Mucosa of rectum (tissue), 2 donors: ENCODE data around the gene BABAM2.

Source experiments
- H3K27ac ChIP-seq, 2 donors: one replicate each; pipeline ENCODE4 v1.7.0; 2013; ENCODE audit warnings: inconsistent platforms in 2 of 2, low read depth in 2 of 2, low read length in 2 of 2
- H3K27me3 ChIP-seq, 2 donors: one replicate each; pipeline ENCODE4 v1.7.0; 2013; ENCODE audit warnings: low read length in 2 of 2; ENCODE audit not compliant: control insufficient read depth in 2 of 2, insufficient read depth in 2 of 2
- H3K36me3 ChIP-seq, 2 donors: one replicate each; pipeline ENCODE4 v1.7.0; 2013; ENCODE audit warnings: low read length in 2 of 2; ENCODE audit not compliant: control insufficient read depth in 2 of 2, insufficient read depth in 2 of 2
- H3K4me1 ChIP-seq, 2 donors: one replicate each; pipeline ENCODE4 v1.7.0; 2013; ENCODE audit warnings: low read length in 2 of 2, mild to moderate bottlenecking in 1 of 2; ENCODE audit not compliant: control insufficient read depth in 2 of 2, insufficient read depth in 2 of 2
- H3K4me3 ChIP-seq, 2 donors: one replicate each; pipeline ENCODE4 v1.7.0; 2013; ENCODE audit warnings: low read length in 2 of 2
- H3K9ac ChIP-seq, 2 donors: one replicate each; pipeline ENCODE4 v1.7.0; 2013; ENCODE audit warnings: low read length in 2 of 2, low read depth in 1 of 2, mild to moderate bottlenecking in 1 of 2
- H3K9me3 ChIP-seq, 2 donors: one replicate each; pipeline ENCODE4 v1.7.0; 2013; ENCODE audit warnings: low read length in 2 of 2; ENCODE audit not compliant: control insufficient read depth in 2 of 2
- donor health status: healthy.
- donor health status: Normal muscosa, but diverticular disease.

BABAM2 gene

DNA sequence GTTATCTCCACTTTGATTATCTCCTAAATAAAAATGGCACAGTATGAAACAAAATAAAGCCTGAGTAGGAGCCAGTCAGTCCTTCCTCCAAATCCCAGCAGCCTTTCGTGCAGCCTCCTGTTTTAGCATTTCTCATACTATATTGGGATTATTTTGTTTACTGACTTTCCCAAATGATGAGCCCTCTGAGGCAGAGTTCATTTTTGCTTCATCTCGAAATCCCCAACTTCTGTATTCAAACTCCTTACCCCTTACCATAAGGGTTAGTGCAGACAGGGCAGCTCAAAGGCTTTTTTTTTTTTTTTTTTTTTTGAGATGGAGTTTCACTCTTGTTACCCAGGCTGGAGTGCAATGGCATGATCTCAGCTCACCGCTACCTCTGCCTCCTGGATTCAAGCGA lies 388.8 kb downstream of the BABAM2 start:
- Histone ChIP-seq H3K27me3 (no peaks in the 10 kb centered on the region), H3K36me3 (no peaks in the 10 kb centered on the region), H3K9me3 (no peaks in the 10 kb centered on the region), H3K9ac (no peak overlapping the region), H3K27ac (no peak overlapping the region), H3K4me3 (no peak overlapping the region), H3K4me1 (peaks cover 13 to 27% of the 10 kb centered on the region in 2 donors)

DNA sequence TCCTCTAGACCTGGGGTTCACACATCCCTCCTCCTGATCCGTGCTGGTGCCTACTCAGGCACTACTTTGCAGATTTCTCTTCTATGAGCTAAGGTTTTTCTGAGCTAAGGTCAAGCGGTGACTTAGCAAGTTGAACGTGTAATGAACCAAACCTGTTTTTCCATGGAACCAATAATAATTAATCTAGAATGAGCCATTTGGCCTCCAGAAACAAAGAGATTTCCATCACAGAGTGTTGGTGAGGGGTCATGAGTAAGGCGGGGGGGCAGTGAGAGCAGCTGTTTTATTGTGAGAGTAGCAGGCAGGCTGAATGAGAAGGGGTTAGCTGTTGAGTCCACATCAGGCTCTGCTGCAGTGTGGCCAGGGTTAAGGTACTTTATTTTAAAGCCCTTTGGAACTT lies 390.1 kb downstream of the BABAM2 start:
- H3K9ac ChIP-seq: no peak overlapping the region
- H3K27me3 ChIP-seq: no peaks in the 10 kb centered on the region
- no peaks in the 10 kb centered on the region for H3K9me3 ChIP-seq
- H3K4me1 ChIP-seq: peaks cover under 1 to 14% of the 10 kb centered on the region in 2 donors
- no peak overlapping the region for H3K27ac ChIP-seq
- no peaks in the 10 kb centered on the region for H3K36me3 ChIP-seq
- H3K4me3 ChIP-seq: no peak overlapping the region

DNA sequence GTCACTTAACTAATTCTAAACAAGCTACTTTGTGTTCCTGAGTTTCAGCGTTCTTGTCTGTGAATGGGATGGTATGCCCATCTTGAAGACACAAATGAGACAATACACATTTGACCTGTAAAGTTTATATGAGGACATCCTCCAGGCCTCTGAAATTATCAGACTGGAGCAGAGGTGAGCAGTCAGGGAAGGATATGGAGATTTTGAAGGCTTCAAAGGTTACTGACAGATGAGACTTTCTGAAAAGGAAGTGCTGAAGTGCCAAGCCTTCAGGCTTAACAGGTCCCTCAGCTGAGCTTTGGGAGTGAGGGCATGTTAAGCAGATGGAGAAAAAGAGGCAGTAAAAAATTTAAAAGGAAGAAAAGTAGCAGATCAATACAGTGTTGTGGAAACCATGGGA lies 391.2 kb downstream of the BABAM2 start:
- no peaks in the 10 kb centered on the region for H3K9me3 ChIP-seq
- no peaks in the 10 kb centered on the region for H3K27me3 ChIP-seq
- H3K36me3 ChIP-seq: no peaks in the 10 kb centered on the region
- H3K4me1 ChIP-seq: peaks cover 0 to 4% of the 10 kb centered on the region in 2 donors
- H3K27ac ChIP-seq: no peak overlapping the region
- H3K9ac ChIP-seq: no peak overlapping the region
- H3K4me3 ChIP-seq: no peak overlapping the region

DNA sequence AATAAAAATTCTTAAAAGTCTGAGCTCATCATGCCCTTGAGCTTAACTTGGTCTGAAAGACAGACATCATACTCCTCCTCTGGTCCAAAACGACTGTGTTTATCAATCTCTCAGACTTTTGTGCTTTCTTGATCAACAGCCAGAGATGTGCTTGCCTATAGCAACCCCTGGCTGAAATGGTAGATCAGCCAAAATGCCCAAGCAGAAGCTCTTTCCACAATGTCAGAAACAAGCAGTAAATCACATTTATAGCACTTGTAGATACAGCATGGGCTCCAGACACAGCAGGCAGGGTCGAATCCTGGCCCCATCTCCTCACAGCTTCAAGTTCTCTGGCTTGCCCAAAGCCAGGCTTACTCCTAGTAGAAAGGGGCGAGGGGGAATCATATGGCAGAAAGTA lies 391.7 kb downstream of the BABAM2 start:
- Histone ChIP-seq H3K4me1 (peaks cover 0 to 3% of the 10 kb centered on the region in 2 donors), H3K9ac (no peak overlapping the region), H3K36me3 (no peaks in the 10 kb centered on the region), H3K27ac (no peak overlapping the region), H3K9me3 (no peaks in the 10 kb centered on the region), H3K27me3 (no peaks in the 10 kb centered on the region), H3K4me3 (no peak overlapping the region)

DNA sequence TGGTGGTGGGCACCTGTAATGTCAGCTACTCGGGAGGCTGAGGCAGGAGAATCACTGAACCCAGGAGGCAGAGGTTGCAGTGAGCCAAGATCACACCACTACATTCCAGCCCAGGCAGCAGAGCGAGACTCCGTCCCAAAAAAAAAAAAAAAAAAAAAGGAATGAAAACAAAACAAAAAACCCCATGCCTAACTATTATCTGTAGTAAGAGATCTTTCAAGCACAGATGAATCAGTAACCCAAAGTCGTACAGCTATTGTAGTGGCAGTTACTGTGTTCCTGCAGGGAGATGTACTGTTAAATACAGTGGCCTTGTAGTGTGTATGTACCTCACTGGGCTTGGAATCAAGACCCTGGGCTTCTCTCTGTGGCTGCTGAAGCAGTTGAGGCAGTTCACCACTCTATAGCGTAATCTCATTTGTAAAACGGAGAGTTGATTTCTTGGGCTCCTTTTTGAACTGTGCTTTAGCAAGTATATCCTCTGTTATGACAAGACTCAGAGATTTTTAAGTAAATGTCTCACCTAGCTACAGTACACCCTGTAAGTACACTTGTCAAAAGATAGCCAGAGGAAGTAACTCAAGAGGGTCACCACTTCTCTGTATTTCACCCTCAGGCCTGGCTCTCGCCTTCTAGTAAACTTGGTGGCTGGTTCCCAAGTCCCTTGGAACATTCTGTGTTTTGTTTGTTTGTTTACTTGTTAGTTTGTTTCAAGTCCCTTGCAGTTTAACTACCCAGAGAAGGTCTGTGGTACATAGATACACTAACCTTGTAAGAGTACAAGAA lies 392.5 kb downstream of the BABAM2 start:
- Histone ChIP-seq H3K27me3 (no peaks in the 10 kb centered on the region), H3K27ac (no peak overlapping the region), H3K4me3 (no peak overlapping the region), H3K36me3 (no peaks in the 10 kb centered on the region), H3K4me1 (peaks cover 0 to 3% of the 10 kb centered on the region in 2 donors), H3K9ac (no peak overlapping the region), H3K9me3 (no peaks in the 10 kb centered on the region)

DNA sequence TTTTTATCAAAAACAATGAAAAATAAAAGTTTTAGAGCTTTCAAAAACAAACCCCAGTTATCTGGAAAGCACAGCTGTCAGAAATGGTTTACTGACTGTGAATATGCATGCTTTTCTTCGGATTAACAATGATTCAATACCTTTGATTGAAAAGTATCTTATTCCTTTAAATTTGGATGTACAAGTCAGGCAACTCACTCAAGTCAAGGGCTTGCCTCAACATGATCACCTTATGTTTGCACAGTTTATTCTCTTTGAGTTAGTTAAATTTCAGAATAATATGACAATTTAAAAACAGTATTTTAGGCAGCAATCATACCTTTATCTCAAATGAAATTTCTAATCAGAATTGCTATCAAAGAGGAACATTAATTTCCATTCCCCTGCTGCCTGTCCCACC lies 393.3 kb downstream of the BABAM2 start:
- Histone ChIP-seq H3K9ac (no peak overlapping the region), H3K36me3 (no peaks in the 10 kb centered on the region), H3K27me3 (no peaks in the 10 kb centered on the region), H3K9me3 (no peaks in the 10 kb centered on the region), H3K4me3 (no peak overlapping the region), H3K27ac (no peak overlapping the region), H3K4me1 (peaks cover 0 to 3% of the 10 kb centered on the region in 2 donors)

DNA sequence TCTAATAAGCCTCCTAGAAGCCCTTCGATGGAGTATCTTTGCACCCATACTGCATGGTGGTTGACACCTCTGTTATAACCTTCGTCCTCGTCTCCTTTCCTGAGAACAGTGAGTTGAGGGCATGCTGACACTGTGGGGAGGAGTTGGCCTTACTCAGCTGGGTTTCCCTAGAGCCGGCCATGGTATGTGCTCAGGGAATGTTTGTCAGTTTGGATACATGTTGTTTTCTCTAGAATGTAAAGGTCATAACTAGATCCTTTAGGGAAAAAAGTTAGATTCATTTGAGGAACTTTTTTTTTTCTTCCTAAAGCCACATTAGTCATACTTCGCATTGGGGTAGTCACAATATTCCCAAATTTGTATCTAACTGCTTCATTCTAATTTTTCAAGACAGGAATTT lies 396.1 kb downstream of the BABAM2 start:
- no peak overlapping the region for H3K4me3 ChIP-seq
- H3K4me1 ChIP-seq: peaks cover 0 to 2% of the 10 kb centered on the region in 2 donors
- H3K27ac ChIP-seq: no peak overlapping the region

DNA sequence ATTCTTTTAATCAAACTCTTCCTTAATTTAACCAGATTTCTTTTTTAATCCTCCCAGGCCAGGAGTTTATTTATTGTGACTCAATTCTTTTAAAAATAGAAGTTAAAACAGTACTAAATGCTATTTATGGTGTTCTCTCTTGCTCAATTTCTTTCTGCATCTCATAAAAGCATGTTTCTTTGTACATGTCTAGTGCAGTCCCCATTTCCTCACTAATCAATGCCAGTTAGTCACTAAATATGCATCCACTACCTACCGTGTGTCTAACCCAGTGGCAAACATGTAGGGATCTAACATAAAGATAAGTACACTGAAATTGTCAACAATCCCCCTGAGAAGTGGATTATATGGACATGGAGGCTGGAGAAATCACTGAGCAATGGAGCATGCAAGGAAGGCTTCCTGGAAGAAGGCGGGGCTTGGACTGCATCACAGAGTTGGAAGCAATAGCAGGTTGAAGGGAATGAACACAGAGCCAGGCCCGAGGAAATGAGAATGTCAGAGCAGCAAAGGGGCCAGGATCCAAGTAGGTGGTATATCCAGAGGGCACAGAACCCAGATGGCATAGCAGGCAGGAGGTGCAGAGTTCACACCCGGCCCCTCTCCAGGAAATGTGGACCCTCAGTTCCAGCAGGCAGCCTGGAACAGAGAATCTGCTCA lies 396.9 kb downstream of the BABAM2 start:
- H3K4me1 ChIP-seq: no peaks in the 10 kb centered on the region
- H3K36me3 ChIP-seq: no peaks in the 10 kb centered on the region
- H3K4me3 ChIP-seq: no peak overlapping the region
- no peak overlapping the region for H3K9ac ChIP-seq
- H3K27ac ChIP-seq: no peak overlapping the region
- H3K27me3 ChIP-seq: no peaks in the 10 kb centered on the region
- no peaks in the 10 kb centered on the region for H3K9me3 ChIP-seq

More for the DNA sequence above, 396.1 kb downstream of the BABAM2 start:
- no peaks in the 10 kb centered on the region for H3K36me3 ChIP-seq
- no peaks in the 10 kb centered on the region for H3K27me3 ChIP-seq
- no peaks in the 10 kb centered on the region for H3K9me3 ChIP-seq
- no peak overlapping the region for H3K9ac ChIP-seq

DNA sequence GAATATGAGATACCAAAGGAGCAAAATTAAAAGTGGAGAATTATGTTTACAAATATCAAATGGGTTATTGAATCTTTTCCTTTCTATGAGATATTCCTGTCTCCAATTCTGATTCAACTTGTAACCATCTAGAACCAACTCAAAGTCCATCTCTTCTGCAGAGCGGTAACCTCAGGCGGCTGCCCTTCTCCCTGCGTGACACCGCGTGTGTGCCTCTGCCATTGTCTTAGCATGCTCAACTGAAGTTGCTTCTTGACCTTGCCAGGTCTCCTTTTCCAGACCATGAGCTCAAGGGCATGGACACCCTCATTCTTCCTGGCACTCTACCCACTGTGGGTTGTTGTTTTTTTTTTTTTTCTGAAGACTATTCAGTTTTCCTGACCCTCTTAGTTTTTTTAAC lies 398.1 kb downstream of the BABAM2 start:
- no peak overlapping the region for H3K27ac ChIP-seq
- no peak overlapping the region for H3K4me3 ChIP-seq
- H3K9ac ChIP-seq: no peak overlapping the region
- no peaks in the 10 kb centered on the region for H3K4me1 ChIP-seq
- no peaks in the 10 kb centered on the region for H3K27me3 ChIP-seq
- H3K36me3 ChIP-seq: no peaks in the 10 kb centered on the region
- H3K9me3 ChIP-seq: no peaks in the 10 kb centered on the region

DNA sequence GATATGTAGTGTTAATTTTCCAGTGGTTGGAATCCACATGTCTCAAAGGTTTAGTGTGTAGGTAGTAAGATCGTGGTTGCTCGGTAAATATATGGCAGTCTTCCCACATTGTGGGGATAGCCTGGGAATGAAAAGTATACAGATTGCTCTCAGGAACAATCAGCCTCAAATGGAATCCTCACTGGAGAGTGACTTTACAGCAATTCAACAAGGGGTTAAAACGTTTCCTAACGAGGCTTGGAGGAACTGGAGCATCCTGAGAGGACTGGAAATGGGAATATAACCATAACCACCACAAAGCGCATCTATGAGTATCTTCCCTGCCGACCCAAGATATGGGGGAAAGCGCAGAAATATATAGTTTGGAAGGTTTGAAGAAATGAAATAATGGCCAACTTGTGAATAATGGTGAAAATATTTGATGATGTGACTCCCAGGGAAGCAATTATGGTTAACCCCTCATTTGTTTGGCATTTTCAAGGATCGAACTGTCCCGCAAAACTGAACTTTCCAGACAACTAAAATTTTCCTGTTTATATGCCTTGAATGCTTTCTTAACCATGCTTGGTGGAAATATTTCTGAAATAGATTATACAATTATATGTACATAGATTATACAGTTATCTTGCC lies 401.4 kb downstream of the BABAM2 start:
- Histone ChIP-seq H3K9ac (no peak overlapping the region), H3K4me1 (no peaks in the 10 kb centered on the region), H3K4me3 (no peak overlapping the region), H3K36me3 (no peaks in the 10 kb centered on the region), H3K27me3 (no peaks in the 10 kb centered on the region), H3K27ac (no peak overlapping the region), H3K9me3 (no peaks in the 10 kb centered on the region)
